ENCODE measurements around the gene RCL1.

Gene RCL1

DNA sequence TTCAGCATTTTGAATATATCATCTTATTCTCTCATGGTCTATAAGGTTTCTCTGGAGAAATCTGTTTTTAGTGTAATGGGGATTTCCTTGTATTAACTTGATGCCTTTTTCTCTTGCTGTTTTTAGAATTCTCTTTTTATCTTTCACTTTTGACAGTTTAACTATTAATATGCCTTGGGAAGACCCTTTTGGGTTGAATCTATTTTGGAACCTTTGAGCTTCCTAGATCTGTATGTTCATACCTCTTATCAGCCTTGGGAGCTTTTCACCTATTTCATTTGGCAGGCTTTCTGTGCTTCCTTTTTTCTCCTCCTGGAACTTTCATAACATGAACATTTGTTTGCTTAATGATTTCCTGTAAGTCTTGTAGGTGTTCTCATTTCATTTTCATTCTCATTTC lies 22.2 kb downstream of the RCL1 start:
- DNase-seq: no peak

DNA sequence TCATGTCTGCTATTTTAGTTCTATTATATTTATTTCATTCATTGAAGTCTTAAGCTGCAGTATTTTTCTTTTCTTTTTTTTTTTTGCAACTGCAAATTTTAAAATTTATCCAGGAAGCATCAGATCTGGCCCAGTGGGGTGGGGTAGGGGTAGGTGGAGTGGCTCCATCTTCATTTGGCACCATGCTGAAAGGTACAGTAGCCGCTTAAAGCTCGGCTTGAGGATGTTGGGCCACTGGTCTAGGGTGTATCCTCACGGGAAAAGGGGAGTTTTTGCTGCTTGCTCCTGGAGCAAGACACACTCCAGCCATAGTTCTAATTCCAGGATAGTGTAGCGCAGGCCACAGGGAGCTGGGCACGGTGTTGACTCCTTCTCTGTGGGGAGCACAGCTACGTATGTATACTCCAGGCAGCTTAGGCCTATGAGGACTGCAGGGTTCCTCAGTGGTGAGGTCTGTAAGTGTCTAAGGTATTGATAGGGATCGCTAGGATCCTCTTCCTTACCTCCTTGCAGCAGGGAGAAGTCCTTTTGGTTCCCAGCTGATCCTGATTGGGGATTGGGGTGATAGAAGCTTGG lies 22.7 kb downstream of the RCL1 start:
- DNase-seq: no peak

DNA sequence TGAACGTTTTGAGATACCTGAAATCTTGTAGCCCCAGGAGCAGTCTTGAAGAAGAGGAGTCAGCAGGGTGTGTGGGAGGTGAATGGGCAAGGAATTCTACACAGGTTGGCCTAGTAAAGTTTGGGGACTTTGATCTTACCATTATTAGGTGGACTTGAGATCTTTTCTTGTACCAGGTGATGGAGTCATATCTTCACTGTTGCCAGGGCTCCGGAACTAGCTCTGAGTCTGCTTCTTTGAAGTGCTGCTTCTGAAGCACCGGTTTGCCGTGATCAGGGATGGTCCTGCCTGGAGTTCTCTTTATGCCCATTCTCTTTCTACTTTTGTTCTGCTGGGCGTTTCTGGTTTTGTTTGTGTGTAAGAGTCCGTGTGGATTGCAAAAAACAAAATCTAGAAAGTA lies 27.4 kb downstream of the RCL1 start:
- DNase-seq: no peak

DNA sequence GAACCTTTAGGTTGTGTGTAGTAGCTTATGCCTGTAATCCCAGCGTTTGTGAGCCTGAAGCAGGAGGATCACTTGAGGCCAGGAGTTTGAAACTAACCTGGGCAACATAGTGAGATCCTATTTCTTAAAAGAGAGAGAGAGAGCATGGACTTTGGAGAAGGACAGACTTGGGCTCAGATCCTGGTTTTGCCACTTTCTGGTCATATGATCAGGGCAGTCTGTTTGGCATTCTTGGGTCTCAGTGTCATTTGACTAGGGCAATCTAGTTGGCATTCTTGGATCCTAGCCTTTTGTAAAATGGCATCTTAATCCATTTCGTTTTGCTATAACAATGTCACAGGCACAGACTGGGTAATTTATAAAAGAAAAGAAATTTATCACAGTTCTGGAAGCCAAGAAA lies 28.4 kb downstream of the RCL1 start:
- DNase-seq: no peak

DNA sequence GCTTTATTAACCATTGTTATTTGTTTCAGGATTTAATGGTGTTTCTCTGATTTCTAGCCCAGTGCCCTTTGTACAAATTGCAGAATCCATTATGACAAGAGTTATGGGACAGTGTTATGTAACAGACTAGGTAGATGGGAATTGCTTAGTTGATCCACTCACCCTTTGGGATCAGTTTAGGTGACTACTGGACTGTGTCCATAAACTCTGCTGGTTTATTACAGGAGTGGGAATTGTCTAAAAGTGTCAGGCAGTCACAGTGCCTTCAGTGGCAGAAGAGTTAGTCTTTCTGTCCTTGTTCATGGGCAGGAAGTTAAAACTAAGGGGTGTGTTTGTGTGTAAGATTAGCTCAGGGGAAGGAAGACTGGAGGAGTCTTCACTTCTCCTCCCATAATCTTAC lies 29.3 kb downstream of the RCL1 start:
- no peak for DNase-seq

DNA sequence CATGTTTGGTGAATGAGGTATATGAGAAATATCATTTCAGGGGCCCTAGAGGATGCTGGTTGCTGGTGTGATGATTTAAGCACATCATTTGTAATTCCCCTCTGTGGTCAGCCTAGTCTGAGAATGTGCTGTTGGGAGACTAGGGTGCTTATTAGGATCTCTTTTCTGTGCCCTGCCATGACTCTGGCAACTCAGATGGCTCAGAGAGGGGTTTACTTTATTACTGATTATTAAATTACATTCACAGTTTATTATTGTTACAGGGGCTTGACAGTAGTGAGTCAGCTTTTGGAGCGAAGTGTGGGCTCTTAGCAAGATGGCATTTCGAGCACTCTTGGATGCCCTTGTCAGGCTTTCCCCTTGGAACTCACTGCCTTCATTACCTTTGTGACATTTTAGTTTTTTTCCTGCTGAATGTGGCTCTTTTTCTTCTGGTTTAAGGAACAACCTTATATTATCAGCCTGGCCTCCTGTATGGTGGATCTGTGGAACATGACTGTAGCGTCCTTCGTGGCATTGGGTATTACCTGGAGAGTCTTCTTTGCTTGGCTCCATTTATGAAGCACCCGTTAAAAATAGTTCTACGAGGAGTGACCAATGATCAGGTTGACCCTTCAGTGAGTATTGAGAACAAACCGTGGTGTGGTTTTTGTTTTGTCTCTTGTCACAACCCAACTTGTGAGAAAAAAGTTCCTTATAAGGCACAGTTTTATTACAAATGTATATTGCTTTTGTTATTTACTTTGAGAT lies 33.8 kb downstream of the RCL1 start:
- DNase-seq: no peak

DNA sequence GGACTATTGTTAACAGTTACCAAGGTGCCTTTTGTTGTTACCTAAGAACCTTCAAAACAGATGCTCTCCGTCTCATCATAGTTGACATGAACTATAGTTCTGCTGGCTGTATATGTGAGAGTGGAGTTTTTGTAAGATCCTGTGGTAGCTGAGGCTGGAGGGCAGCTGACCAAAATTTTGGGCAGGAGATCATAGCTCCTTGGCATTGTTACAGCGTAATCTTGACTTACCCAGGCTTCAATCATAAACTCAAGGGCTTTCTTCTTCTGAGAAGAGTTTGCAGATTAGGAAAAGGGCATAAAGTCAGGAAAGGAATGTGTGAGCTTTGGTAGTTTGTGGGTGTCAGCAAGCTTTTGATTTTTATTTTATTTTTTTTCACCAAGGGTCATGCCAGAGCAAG lies 34.5 kb downstream of the RCL1 start:
- DNase-seq: no peak

DNA sequence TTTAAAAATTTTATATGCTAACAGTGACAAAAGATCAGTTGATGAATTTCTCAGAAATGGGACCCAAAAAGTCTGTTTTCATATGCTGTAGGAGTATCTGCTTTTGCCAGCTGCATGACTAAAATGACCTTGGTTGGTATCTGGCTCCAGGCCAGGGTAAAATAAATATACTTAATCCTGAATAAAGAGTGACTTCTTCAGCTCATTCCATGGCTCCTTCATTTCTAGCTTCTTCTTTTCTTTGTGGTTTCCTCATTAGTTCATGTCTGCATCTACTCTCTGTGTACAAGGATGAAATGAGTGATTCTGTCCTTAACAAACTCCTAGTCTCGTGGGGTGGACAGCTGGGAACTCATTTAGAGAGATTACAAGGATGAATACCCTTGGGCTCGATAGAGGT lies 36.0 kb downstream of the RCL1 start:
- no peak for DNase-seq

DNA sequence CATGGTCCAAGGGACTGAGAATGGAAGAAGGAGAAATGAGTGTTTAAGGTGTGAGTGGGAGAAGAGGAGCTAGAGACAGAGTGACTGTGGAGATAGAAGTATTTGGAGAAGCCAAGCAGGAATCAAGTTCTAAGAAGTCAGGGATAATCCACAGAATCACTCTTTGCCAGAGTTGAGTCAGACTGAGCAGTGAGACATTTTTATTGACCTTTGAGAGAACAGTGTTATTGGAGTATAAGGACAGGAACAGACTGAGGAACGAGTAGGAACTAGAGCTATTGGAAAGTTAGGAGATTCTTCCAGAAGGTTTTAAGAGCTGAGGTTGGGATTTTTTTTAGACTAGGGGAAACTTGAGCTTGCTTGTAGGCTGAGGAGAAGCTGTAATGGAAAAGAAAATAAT lies 37.2 kb downstream of the RCL1 start:
- no peak for DNase-seq

DNA sequence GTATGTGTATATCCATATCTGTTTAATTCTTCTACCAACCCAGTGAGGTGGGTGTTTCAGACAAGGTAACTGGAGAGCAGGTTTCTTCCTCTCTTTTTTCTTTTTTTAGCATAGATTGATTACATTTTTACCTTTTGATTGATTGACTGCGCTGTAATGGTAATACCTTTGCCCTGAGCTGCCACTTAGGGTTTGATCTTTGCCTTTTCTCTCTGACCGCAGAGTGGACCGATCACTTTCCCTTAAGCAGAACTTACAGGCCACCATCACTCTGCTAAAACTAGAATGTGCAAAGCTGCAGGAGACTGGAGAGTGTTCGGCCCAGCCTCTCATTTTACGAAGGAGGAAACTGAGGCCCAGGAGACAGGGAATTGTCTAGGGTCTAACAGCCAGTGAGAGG lies 38.0 kb downstream of the RCL1 start:
- no peak for DNase-seq

DNA sequence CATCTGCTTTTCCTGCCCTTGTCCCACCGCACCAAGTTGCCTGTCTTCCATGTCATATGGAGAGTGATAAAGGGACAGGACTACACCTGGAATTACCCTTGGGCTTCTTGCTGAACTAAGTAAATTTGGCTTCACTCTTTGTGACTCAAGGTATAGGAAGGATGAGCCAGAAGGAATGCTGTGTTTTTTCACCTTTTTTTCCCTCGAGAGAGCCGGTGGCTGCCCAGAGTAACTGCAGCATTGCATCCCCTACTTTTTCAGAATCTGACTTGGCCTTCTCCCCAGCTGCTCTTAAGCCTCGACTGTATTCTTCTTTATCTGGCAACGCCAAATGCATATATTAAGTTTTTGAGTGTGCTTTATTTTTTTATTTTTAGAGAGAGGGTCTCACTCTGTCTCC lies 38.4 kb downstream of the RCL1 start:
- no peak for DNase-seq

DNA sequence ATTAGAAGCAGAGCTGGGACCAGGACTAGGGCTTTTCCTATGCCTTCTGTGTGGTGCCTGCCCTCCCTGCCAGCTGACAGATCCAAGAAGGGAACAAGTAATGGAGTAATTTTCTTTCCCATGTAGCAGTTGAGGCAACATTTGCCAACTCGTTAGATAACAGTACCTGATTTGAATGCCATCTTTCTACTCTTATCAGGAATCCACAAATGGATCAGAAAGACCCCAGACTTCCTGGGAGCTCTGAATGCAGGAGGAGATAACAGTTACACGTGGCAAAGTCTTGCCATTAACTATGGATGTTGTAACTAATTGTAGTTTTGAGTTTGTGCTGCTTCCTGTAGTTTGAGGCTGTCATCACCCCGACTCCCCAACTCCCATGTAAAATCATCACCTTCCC lies 39.2 kb downstream of the RCL1 start:
- DNase-seq: no peak

DNA sequence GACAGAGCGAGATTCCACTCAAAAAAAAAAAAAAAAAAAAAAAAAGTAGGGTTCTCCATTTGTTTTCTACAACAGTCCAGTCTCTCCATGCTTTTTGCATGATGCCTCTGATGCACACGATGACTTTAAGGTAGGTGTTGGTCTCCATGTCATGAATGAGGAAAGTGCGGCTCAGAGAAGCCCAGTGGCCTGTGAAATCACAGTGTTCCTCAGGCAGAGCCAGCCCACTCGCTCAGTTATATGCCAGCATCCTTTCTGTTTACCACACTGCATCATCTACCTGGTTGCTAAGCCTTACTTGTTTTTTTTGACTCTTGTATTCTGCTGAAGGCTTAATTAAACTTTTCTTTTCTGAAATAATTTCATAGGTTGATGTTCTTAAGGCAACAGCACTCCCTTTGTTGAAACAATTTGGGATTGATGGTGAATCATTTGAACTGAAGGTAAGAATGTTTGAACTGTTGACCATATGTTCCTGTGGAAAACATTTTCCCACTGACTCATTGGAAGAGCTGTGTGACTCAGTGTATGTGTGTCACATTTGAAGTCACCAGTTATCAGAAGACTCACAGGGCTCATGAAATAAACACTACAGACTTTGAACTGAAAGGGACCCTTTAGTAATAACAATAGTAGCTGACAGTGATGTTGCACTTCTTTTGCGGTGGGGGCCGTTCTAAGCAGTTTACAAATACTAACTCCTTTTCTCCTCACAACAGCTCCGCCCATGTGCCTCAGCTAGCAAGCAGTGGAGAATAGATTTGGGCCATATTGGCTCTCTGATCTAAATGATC lies 40.2 kb downstream of the RCL1 start:
- no peak for DNase-seq

DNA sequence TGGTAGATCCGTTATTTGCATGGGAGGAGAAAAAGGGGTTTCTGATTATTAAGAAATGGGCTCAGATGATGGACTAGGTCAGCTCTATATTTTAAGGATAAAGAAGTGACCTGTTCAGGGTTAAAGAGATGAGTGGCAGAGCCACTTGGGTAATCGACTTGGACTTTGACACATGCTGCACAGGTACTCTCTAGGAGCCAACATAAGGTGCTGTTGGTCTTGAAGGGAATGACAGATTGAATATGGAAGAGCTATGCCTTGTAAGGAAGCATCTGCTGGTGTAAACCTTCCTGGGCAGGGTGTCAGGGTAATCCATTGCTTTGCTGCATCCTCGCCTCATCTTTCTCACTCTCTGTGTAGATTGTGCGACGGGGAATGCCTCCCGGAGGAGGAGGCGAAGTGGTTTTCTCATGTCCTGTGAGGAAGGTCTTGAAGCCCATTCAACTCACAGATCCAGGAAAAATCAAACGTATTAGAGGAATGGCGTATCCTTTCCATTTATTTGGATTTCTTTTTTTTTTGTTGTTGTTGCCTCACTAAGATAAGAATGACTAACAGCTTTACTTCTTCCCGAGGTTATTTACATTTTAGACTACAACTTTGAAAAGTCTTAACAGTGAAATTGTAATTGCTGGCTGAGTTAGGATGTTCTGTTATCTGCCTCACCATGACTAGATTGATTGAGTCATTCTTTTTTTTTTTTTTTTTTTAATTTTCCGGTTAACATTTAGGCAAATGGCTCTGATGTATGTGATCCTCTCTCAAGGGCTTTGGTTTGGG lies 41.2 kb downstream of the RCL1 start:
- no peak for DNase-seq

DNA sequence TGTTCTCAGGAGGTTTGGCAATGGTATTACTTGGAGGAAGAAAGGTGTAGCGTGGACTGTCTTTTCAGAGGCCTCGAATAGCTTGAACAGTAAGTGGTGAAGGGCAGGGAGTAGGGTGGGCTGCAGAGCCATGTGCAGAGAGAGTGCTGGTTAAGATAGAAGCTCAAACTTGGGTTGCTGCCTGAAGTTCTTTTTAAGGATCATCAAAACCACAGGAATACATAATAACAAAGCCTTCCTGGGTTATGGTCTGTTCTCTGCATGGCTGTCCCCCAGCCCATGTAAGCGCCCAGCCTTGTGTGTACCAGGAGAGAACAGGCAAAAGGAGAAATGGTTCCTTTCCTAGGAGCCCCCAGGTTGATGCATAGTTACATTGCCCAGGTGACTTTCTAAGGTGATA lies 43.9 kb downstream of the RCL1 start:
- no peak for DNase-seq

DNA sequence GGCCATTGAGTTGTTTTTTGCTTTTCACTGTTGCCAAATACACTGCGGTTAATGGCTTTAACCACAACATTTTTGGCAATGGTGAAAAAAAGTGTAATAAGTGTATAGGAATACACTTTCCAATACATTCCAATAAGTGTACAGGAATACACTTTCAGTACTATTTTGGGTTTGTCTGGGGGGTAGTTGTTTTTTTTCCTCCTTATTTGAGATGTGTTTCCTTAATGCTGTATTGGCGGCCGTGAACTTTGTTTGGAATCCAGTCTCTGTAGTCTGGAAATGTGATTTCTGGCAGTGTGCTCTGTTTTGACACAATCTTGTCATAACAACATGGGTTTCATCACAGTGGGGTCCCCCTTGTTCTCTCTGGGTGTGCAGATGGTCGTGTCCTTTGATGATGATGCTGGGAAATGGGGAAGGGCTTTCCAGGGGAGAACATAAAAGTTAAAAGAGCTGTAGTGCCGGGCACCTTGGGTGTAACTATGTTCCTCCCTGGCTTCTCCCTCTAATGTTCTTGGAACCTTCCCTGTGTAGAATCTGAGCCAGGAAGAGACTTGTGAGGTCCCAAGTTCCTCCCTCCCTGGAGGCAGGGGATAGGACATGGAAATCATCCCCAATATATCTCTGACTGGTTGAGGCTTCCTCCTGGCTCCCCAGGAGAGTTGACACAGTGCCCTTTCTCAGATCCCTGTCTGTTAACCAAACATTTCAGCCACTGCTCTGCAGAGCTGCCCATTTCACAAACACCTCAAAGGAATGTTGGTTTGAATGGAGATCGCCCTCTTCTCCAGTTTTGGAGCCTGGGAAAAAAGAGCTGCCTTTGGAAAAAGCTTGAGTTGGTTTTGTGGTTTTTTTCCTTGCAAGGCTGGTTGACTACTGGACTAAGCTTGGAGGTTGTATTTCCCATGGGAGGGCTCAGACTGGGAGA lies 44.8 kb downstream of the RCL1 start:
- no peak for DNase-seq

DNA sequence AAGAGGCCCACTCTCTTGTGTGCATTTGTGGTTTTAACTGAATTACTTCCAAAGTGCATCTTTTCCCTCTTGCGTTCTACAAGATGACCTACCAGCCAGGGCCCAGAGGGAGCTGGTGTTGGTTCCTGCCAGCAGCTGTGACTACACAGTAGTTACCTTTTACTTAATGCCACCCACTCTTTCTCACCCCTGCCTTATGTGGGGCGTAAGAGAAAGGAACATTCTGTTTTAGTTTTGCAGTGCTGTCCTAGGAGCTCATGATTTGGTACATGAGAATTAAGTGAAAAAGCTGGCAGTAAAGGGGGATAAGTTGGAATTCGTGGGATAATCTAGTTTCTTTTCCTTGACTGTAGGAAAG lies 45.4 kb downstream of the RCL1 start:
- DNase-seq: no peak

DNA sequence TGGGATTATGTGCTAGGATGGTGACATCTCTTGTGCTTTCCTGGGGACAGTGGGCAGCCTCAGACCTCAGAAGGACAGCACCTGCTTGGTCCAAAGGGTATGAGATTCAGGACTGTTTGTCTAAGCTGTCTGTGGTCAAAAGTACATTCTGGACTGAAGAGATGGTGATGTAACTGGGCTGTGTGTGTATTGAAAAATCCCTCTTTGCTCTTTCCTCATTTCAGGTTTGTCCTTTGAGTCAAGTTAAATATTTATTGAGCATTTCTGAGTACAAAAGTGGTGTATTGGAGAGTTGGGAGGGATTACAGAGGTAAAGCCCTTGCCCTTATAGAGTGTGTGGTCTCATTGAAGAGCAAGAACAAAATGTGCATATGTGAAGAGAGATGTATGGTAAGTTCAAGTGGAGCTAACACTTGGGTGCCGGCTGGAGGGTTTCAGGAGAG lies 46.7 kb downstream of the RCL1 start:
- DNase-seq: no peak

DNA sequence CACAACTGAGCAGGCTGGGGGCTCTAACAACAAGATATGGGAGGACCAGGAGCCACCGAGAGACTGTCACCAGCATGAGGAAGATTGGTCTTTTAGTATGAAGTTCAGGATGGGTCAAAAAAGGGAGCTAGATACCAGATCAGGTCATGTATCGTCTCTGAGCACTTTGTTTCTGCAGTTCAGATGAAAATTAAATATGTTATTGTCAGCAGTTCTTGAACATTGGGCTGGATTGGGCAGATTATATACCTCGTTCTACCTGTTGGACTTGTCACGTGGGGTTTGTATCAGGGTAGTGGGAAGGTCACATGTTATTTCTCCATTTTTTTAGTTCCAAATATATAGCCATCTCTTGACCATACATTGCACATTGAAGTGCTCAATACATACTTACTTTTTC lies 47.3 kb downstream of the RCL1 start:
- no peak for DNase-seq

DNA sequence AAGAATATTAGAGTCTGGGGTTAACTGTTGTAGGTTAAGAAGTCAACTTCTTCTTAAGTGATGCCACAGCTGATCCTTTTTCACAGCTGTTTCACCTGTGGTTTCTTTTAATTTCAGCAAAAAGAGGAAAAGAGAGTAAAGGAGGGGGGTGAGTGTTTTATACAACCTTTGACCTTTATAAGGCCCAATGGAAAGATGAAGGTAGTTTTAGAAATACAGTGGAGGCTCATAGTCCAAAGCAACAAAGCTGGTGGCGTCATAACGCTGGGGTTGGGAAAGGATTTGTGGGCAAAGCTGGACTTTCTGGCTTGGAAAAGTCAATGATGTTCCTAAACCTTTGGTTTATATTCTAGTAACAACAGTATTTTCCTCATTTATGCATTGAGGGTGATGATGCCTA lies 49.5 kb downstream of the RCL1 start:
- no peak for DNase-seq

DNA sequence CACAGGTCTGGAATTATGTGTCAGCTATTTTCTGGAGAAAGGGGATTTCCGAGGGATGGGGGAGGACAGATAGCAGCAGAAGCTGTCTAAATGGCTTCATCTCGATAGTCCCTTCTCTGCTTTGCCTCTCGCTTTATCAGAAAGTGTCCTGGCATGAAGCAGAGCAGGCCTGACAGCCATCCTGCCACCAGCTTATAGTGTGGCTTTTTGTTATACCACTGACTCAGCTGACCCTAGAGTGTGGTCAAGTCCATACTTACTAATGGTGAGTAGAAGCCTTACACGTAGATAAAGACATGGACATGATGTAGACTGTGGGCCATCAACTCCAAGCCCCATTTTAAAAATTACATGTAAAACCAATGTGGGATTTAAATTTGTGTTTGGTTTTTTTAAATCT lies 50.0 kb downstream of the RCL1 start:
- no peak for DNase-seq

DNA sequence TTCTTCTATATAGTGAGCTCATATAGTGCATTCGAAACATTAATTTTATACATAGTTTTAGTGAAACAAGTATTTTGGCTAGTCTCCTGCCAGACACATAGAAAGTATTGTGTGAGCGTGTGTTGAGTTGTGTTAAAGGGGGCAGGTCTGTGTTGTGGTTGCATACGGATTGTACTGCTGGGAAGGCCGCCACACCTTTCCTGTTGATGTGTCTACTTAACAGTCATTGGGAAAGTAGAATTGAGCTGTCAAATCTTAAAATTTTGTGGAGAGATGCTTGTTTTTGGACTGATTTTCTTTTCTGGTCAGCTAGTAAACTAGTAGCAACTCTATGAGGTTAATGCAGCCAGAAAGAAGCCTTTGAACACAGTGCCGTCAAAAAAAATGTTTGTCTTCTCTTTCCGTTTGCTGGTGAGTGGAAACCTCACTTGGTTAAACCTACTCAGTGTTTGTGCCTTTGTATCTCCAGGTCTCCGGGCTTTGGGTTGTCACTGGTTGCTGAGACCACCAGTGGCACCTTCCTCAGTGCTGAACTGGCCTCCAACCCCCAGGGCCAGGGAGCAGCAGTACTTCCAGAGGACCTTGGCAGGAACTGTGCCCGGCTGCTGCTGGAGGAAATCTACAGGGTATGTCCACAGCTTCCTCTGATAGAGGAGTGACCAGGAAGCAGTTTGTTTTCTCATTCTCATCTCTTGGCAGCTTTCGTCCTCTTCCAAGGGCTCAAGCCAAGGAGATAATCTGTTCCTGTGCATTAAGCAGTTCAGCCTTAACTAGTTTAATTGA lies 51.5 kb downstream of the RCL1 start:
- DNase-seq: no peak
